ENCODE data around the gene CD82.

DNA sequence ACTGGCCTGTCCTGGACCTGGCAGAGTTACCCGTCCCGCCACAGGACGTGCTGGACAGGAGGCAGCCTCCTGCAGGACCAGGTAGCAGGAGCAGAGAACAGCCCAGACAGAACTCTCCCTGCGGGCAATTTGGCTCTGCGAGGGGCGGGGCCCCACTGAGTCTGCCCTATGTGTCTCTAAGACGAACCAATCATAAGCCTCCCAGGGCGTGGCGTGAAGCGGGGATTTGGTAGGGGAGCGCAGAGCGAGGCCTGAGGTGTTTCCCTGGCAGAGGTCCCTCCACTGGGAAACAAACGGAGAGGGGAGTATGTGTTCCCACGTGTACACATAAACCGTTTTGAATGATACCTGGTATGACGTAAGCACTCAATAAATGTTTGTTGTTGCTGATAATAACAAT is 7.4 kb downstream of the CD82 start:
- TF ChIP-seq, protein P1, sequence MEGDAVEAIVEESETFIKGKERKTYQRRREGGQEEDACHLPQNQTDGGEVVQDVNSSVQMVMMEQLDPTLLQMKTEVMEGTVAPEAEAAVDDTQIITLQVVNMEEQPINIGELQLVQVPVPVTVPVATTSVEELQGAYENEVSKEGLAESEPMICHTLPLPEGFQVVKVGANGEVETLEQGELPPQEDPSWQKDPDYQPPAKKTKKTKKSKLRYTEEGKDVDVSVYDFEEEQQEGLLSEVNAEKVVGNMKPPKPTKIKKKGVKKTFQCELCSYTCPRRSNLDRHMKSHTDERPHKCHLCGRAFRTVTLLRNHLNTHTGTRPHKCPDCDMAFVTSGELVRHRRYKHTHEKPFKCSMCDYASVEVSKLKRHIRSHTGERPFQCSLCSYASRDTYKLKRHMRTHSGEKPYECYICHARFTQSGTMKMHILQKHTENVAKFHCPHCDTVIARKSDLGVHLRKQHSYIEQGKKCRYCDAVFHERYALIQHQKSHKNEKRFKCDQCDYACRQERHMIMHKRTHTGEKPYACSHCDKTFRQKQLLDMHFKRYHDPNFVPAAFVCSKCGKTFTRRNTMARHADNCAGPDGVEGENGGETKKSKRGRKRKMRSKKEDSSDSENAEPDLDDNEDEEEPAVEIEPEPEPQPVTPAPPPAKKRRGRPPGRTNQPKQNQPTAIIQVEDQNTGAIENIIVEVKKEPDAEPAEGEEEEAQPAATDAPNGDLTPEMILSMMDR (IDR thresholded peaks at IDR 0.05) = no peak
- TF ChIP-seq POLR2A (IDR thresholded peaks at IDR 0.05) = no peak
